ENCODE measurements around the gene RRN3.
"Not testable (repeated sequence)": the region's sequence is repeated elsewhere in the genome, so short reads cannot be mapped to it uniquely, and the experiment has no call there.

Gene RRN3

GRCh38 chr16:15093955-15094827 is at the start of gene RRN3:
TSS of gene RRN3 (minus strand) at chr16:15094272. CDS start at chr16:15094233, 39 bp downstream.
- peak; percentile 77 for DNase-seq

- DNase-seq = not testable (repeated sequence)
These were observed 49.6 kb upstream of the RRN3 start for GRCh38 chr16:15143601-15144091.

- not testable (repeated sequence) for DNase-seq
These were observed 49.0 kb upstream of the RRN3 start for GRCh38 chr16:15142891-15143600.

- not testable (repeated sequence) for DNase-seq
These were observed 48.2 kb upstream of the RRN3 start for GRCh38 chr16:15142107-15142890.

- no peak for DNase-seq
These were observed 47.5 kb upstream of the RRN3 start for GRCh38 chr16:15141586-15141985.

- not testable (repeated sequence) for DNase-seq
These were observed 46.6 kb upstream of the RRN3 start for GRCh38 chr16:15140444-15141365.

- DNase-seq = not testable (repeated sequence)
These were observed 43.4 kb upstream of the RRN3 start for GRCh38 chr16:15137514-15137913.

GRCh38 chr16:15135483-15136360 is 41.6 kb upstream of the RRN3 start:
- not testable (repeated sequence) for DNase-seq

- not testable (repeated sequence) for DNase-seq
These were observed 40.8 kb upstream of the RRN3 start for GRCh38 chr16:15134752-15135482.

- DNase-seq = not testable (repeated sequence)
These were observed 39.5 kb upstream of the RRN3 start for GRCh38 chr16:15133554-15133953.

- not testable (repeated sequence) for DNase-seq
These were observed 38.8 kb upstream of the RRN3 start for GRCh38 chr16:15132719-15133428.

- DNase-seq = not testable (repeated sequence)
These were observed 37.0 kb upstream of the RRN3 start for GRCh38 chr16:15130943-15131700.

- not testable (repeated sequence) for DNase-seq
These were observed 36.3 kb upstream of the RRN3 start for GRCh38 chr16:15130256-15130932.

- not testable (repeated sequence) for DNase-seq
These were observed 33.8 kb upstream of the RRN3 start for GRCh38 chr16:15127641-15128425.

- DNase-seq = not testable (repeated sequence)
These were observed 6.4 kb upstream of the RRN3 start for GRCh38 chr16:15100372-15100987.

GRCh38 chr16:15099366-15099909 is 5.4 kb upstream of the RRN3 start:
- DNase-seq = not testable (repeated sequence)
